Colonic mucosa (tissue), 4 donors: ENCODE measurements around the gene LRRN3. TPM values are rescaled to one million over a fixed set of nuclear protein-coding genes. Genes with fewer than 3 reads are reported as not detected.

Source experiments
- DNase-seq: peaks from one replicate; pipeline ENCODE4 v3.0.0-alpha.2; 2020
- H3K27ac ChIP-seq: fragments of 200-600 bp; one replicate; pipeline ENCODE4 v1.8.0; 2021
- H3K27me3 ChIP-seq: fragments of 200-600 bp; one replicate; pipeline ENCODE4 v1.8.0; 2021
- H3K36me3 ChIP-seq: fragments of 200-600 bp; one replicate; pipeline ENCODE4 v1.8.0; 2021
- H3K4me1 ChIP-seq: fragments of 200-600 bp; one replicate; pipeline ENCODE4 v1.8.0; 2021; ENCODE audit warnings: mild to moderate bottlenecking
- H3K4me3 ChIP-seq: fragments of 200-600 bp; one replicate; pipeline ENCODE4 v1.8.0; 2021
- H3K9ac ChIP-seq, 2 donors: one replicate each; pipeline ENCODE4 v1.7.0; 2013; ENCODE audit warnings: control low read depth in 2 of 2, low read depth in 2 of 2, low read length in 2 of 2
- H3K9me3 ChIP-seq: fragments of 200-600 bp; one replicate; pipeline ENCODE4 v1.8.0; 2021
- intact Hi-C: fragments of 100-400 bp; cut with DNase I; formaldehyde crosslinking; loops from one replicate; pipeline ENCODE4 v1.14.1; 2022
- total RNA-seq, 2 donors: library from RNA; stranded (reverse); fragmentation: NEBNext Ultra II Directional in 1 of 2; extraction: Animal tissue kit (Norgen Biotek cat#: 25700) in 1 of 2; gene quantifications; one replicate each; pipeline ENCODE4 v1.2.1, GENCODE V29; 2021
- TF ChIP-seq, protein P1 (sequence below): fragments of 200-600 bp; IDR thresholded peaks from one replicate; pipeline ENCODE4 v1.8.0; 2022; ENCODE audit warnings: antibody characterized with exemption, mild to moderate bottlenecking
- donor health status: healthy.
- donor health status: DM: no; HTN: no; CAD: no.
- donor health status: DM: no; HTN: no; CAD: no.

LRRN3 gene
- total RNA-seq, 2 donors from 2014 or later, result 0.35 to 0.42 TPM

DNA sequence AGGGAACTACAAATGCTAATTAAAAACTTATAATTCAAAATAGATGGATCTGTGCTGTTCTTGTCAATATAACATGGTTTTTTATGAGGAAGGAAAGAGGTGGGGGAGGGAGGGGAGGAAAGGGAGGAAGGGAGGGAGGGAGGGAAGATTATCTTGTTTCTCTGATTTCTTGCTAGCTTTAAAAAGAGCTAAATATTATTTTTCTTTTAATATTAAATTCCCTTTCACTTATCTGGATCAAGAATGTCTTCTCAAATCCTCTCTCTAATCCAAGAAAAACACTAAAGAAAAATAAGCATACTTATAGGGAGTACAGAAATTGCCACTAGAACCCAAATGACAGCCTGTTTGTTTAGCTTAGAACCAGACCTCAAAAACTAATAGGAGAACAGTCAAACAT is 55.2 kb downstream of the LRRN3 start:
- no peak overlapping the region for H3K4me3 ChIP-seq
- TF ChIP-seq, protein P1, sequence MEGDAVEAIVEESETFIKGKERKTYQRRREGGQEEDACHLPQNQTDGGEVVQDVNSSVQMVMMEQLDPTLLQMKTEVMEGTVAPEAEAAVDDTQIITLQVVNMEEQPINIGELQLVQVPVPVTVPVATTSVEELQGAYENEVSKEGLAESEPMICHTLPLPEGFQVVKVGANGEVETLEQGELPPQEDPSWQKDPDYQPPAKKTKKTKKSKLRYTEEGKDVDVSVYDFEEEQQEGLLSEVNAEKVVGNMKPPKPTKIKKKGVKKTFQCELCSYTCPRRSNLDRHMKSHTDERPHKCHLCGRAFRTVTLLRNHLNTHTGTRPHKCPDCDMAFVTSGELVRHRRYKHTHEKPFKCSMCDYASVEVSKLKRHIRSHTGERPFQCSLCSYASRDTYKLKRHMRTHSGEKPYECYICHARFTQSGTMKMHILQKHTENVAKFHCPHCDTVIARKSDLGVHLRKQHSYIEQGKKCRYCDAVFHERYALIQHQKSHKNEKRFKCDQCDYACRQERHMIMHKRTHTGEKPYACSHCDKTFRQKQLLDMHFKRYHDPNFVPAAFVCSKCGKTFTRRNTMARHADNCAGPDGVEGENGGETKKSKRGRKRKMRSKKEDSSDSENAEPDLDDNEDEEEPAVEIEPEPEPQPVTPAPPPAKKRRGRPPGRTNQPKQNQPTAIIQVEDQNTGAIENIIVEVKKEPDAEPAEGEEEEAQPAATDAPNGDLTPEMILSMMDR, result no peak
- no peaks in the 10 kb centered on the region for H3K27me3 ChIP-seq
- no peak overlapping the region for H3K9ac ChIP-seq
- no peak for DNase-seq
- intact Hi-C loops, result no loop called here
- no peaks in the 10 kb centered on the region for H3K4me1 ChIP-seq
- H3K36me3 ChIP-seq, result no peaks in the 10 kb centered on the region
- no peak overlapping the region for H3K27ac ChIP-seq
- no peaks in the 10 kb centered on the region for H3K9me3 ChIP-seq

DNA sequence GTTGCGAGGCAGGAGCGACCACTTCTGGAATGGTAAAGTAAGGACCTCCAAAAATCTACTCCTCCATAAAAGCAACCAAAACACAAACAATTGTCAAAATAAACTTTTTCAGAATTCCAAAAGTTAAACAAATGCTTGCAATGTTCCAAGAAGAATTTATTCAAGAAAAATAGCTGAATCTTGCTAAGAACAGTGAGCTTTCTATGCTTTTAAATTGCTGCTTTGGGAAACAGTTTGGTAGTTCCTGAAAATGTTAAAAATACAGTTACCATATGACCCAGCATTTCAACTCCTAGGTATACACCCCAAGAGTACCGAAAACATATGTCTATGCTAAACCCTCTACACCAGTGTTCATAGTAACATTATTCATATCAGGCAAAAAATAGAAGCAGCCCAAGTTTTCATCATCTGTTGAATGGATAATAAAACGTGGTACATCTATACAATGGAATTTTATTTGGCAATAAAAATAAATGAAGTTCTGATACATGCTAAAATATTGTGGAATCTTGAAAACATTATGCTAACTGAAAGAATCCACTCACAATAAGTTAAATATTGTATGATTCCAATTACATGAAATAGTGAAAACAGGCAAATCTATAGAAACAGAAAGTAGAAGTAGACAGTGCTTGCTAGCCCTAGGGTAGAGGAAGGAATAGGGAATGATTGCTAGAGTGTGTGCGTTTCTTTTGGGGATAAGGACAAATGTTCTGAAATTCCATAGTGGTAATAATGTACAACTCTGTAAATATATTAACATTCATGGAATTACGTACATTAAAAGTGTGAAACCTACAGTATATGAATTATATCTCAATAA is 57.0 kb downstream of the LRRN3 start:
- DNase-seq, result no peak
- no peaks in the 10 kb centered on the region for H3K4me1 ChIP-seq
- H3K27ac ChIP-seq, result no peak overlapping the region
- intact Hi-C loops, result no loop called here
- no peaks in the 10 kb centered on the region for H3K36me3 ChIP-seq
- no peak overlapping the region for H3K9ac ChIP-seq
- no peaks in the 10 kb centered on the region for H3K9me3 ChIP-seq
- H3K4me3 ChIP-seq, result no peak overlapping the region
- TF ChIP-seq, protein P1, result no peak
- no peaks in the 10 kb centered on the region for H3K27me3 ChIP-seq

DNA sequence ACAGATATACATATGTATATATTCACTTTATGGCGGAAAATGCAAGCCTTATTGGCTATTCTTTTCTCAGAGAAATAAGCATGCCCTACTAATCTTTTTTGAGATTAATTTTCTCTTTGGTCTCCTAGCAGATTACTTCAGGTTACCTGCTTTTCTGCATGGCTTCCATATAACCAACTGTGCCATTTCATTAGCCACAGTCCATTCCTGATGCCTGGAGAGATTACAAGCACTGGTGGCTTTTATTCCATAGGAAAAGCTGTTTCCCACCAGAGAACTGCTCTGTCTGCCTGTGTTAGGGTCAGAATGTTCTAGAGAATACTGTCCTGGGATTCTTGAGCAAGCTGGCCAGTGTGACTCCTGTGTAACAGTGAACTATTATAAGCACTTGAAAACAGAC is 59.8 kb downstream of the LRRN3 start:
- Histone ChIP-seq H3K27me3 (no peaks in the 10 kb centered on the region), H3K9me3 (no peaks in the 10 kb centered on the region), H3K27ac (no peak overlapping the region), H3K36me3 (no peaks in the 10 kb centered on the region), H3K4me1 (no peaks in the 10 kb centered on the region), H3K9ac (no peak overlapping the region), H3K4me3 (no peak overlapping the region)
- DNase-seq, result no peak
- TF ChIP-seq, protein P1, result no peak
- intact Hi-C loops, result loop anchor here (5.0 kb wide), 1 partner anchor 332 kb away; no protein-coding TSS in a partner anchor

DNA sequence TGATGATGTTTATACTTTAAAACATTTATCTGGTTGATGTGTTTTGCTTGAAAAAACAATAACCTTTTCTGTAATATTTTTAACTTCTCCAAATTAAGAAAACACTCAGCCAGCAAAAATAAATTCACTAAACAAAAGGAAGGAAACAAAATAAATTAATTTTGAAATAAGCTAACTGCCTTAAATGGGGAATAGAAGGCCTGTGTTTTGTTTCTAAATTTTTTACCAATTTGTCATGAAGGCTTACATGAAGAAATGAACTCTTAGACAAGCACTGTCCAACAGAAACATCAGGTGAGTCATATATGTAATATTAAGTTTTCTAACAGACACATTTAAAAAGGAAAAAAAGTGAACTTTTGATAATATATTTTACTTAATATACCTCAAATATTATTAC is 68.5 kb downstream of the LRRN3 start:
- H3K27me3 ChIP-seq, result no peaks in the 10 kb centered on the region
- intact Hi-C loops, result no loop called here
- no peak overlapping the region for H3K9ac ChIP-seq
- H3K36me3 ChIP-seq, result no peaks in the 10 kb centered on the region
- H3K9me3 ChIP-seq, result no peaks in the 10 kb centered on the region
- no peaks in the 10 kb centered on the region for H3K4me1 ChIP-seq
- no peak overlapping the region for H3K27ac ChIP-seq
- H3K4me3 ChIP-seq, result no peak overlapping the region
- DNase-seq, result no peak
- TF ChIP-seq, protein P1, result no peak

DNA sequence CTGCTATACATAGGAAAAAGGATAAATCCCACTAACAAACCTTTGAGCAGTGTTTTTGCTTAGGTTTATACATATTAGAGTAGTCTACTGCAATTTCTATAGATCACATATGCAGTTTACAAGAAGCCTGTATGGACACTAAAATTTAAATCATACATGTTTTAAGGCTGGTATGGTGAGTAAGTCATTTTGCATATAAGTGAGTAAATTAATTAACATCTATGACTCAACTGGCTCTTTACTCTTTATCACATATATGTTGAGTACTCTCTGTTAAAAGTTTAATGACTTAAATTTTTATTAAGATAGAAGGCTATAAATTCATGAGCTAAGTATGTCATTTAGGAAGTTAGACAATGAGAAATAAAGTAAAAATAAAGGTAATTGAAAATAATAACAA is 69.4 kb downstream of the LRRN3 start:
- Histone ChIP-seq H3K4me3 (no peak overlapping the region), H3K27me3 (no peaks in the 10 kb centered on the region), H3K9me3 (no peaks in the 10 kb centered on the region), H3K36me3 (no peaks in the 10 kb centered on the region), H3K4me1 (no peaks in the 10 kb centered on the region), H3K27ac (no peak overlapping the region), H3K9ac (no peak overlapping the region)
- intact Hi-C loops, result no loop called here
- DNase-seq, result no peak
- TF ChIP-seq, protein P1, result no peak
